GM23248 (cell line): ENCODE measurements around the gene CPNE5. TPM values are rescaled to one million over a fixed set of nuclear protein-coding genes. Genes with fewer than 3 reads are reported as not detected.

Source experiments
- DNase-seq: peaks from one replicate; pipeline ENCODE4 v3.0.0-alpha.2; 2015
- H2AFZ ChIP-seq: fragments of 200-600 bp; sonication (generic); 2 replicates; pipeline ENCODE4 v1.6.1; 2016; ENCODE audit warnings: antibody characterized with exemption
- H3F3A ChIP-seq: fragments of 200-600 bp; sonication (generic); 2 replicates; pipeline ENCODE4 v1.6.1; 2016; ENCODE audit warnings: mild to moderate bottlenecking, antibody characterized with exemption, mixed run types; ENCODE audit not compliant: insufficient read depth
- H3K27ac ChIP-seq: fragments of 200-600 bp; sonication (generic); 2 replicates; pipeline ENCODE4 v1.5.1; 2016; ENCODE audit warnings: mild to moderate bottlenecking
- H3K27me3 ChIP-seq: fragments of 200-600 bp; sonication (generic); replicated peaks from 2 replicates; pipeline ENCODE4 v1.6.1; 2016; ENCODE audit warnings: mild to moderate bottlenecking; ENCODE audit not compliant: insufficient read depth
- H3K36me3 ChIP-seq: fragments of 200-600 bp; sonication (generic); 2 replicates; pipeline ENCODE4 v1.6.1; 2016; ENCODE audit warnings: low read depth, mild to moderate bottlenecking
- H3K4me1 ChIP-seq: fragments of 200-600 bp; sonication (generic); 2 replicates; pipeline ENCODE4 v1.6.1; 2016; ENCODE audit warnings: mild to moderate bottlenecking; ENCODE audit not compliant: insufficient read depth
- H3K4me2 ChIP-seq: fragments of 200-600 bp; sonication (generic); one replicate; pipeline ENCODE4 v1.6.1; 2016; ENCODE audit warnings: mild to moderate bottlenecking; ENCODE audit not compliant: unreplicated experiment
- H3K4me3 ChIP-seq: fragments of 200-600 bp; sonication (generic); 2 replicates; pipeline ENCODE4 v1.5.1; 2016; ENCODE audit warnings: mild to moderate bottlenecking
- H3K79me2 ChIP-seq: fragments of 200-600 bp; sonication (generic); 2 replicates; pipeline ENCODE4 v1.6.1; 2016; ENCODE audit warnings: mild to moderate bottlenecking; ENCODE audit not compliant: insufficient read depth
- H3K9ac ChIP-seq: fragments of 200-600 bp; sonication (generic); 2 replicates; pipeline ENCODE4 v1.6.1; 2016; ENCODE audit warnings: mild to moderate bottlenecking
- H3K9me2 ChIP-seq: fragments of 200-600 bp; sonication (generic); 2 replicates; pipeline ENCODE4 v1.6.1; 2016; ENCODE audit warnings: mixed run types, mild to moderate bottlenecking, moderate library complexity; ENCODE audit not compliant: insufficient read depth
- H3K9me3 ChIP-seq: fragments of 200-600 bp; sonication (generic); one replicate; pipeline ENCODE4 v1.6.1; 2017; ENCODE audit warnings: low read depth
- H4K20me1 ChIP-seq: fragments of 200-600 bp; sonication (generic); 2 replicates; pipeline ENCODE4 v1.6.0; 2016; ENCODE audit not compliant: insufficient read depth
- EZH2 ChIP-seq: fragments of 200-600 bp; sonication (generic); IDR thresholded peaks from 2 replicates; pipeline ENCODE4 v1.6.1; 2018; ENCODE audit warnings: antibody characterized with exemption, mild to moderate bottlenecking; ENCODE audit not compliant: insufficient read depth, poor library complexity, severe bottlenecking
- EZH2phosphoT487 ChIP-seq: fragments of 200-600 bp; sonication (generic); IDR thresholded peaks from 2 replicates; pipeline ENCODE4 v1.6.1; 2018; ENCODE audit warnings: antibody characterized with exemption, moderate library complexity, mild to moderate bottlenecking, low read depth; ENCODE audit not compliant: insufficient read depth
- WGBS, 2 experiments: methylation state at CpG; one replicate each; pipeline ENCODE4 v1.1.6; 2015 to 2017; ENCODE audit warnings: low lambda C conversion rate in 2 of 2, low coverage in 1 of 2; ENCODE audit errors: missing lambda C conversion rate in 2 of 2; 5-methylcytosine and 5-hydroxymethylcytosine counted together
- in situ Hi-C: fragments of 300-500 bp; cut with MboI; formaldehyde crosslinking; loops from 2 replicates; pipeline ENCODE4 v1.15.0; 2020
- polyA plus RNA-seq: library from polyadenylated mRNA; unstranded; fragments of >200 nt; fragmentation: Nextera tagmentation; extraction: Ambion mirVana; gene quantifications from 2 replicates; pipeline ENCODE4 v1.2.1, GENCODE V29; 2016
- total RNA-seq: library from RNA; depleted of rRNA; stranded (reverse); fragments of >200 nt; shearing (Covaris generic); gene quantifications from 2 replicates; pipeline ENCODE4 v1.2.3, GENCODE V29; 2014

CPNE5 gene
- total and polyA plus RNA-seq, 2 experiments from 2014 or later: 0.23 TPM; not detected in 1

GRCh38 chr6:36772397-36772796, 66.8 kb downstream of the CPNE5 start:
- peaks cover 6% of the 10 kb centered on the region; the same call in 1 of the 2 replicates for H3F3A ChIP-seq
- no peak overlapping the region for H3K9ac ChIP-seq
- no peaks in the 10 kb centered on the region for H3K27me3 ChIP-seq
- no peaks in the 10 kb centered on the region for H3K36me3 ChIP-seq
- H3K4me3 ChIP-seq: no peak overlapping the region
- H3K9me2 ChIP-seq: no peaks in the 10 kb centered on the region
- H3K9me3 ChIP-seq: no peaks in the 10 kb centered on the region
- in situ Hi-C loops: loop anchor here (10.0 kb wide), 2 partner anchors 232 to 442 kb away; partner anchors contain the start of gene FGD2
- no peak overlapping the region for H2AFZ ChIP-seq
- DNase-seq: no peak
- H3K27ac ChIP-seq: no peak overlapping the region
- peaks cover 14% of the 10 kb centered on the region for H3K4me1 ChIP-seq
- H4K20me1 ChIP-seq: no peaks in the 10 kb centered on the region
- WGBS, 2 experiments: 85 to 86% methylated on average over 8 of the region's 8 CpGs
- TF ChIP-seq EZH2 (no peak), EZH2phosphoT487 (no peak)
- H3K79me2 ChIP-seq: no peaks in the 10 kb centered on the region
- H3K4me2 ChIP-seq: no peak overlapping the region

GRCh38 chr6:36771145-36771544, 68.1 kb downstream of the CPNE5 start:
- Histone ChIP-seq H3K27ac (no peak overlapping the region), H3K9me3 (no peaks in the 10 kb centered on the region), H3K9me2 (no peaks in the 10 kb centered on the region), H3K79me2 (no peaks in the 10 kb centered on the region), H3K9ac (no peak overlapping the region), H3K27me3 (no peaks in the 10 kb centered on the region), H3F3A (peaks cover 6% of the 10 kb centered on the region; the same call in 1 of the 2 replicates), H3K4me3 (no peak overlapping the region), H3K4me1 (peaks cover 14% of the 10 kb centered on the region), H2AFZ (no peak overlapping the region), H3K4me2 (no peak overlapping the region), H3K36me3 (no peaks in the 10 kb centered on the region), H4K20me1 (no peaks in the 10 kb centered on the region)
- WGBS, 2 experiments: 96 to 100% methylated on average over 2 of the region's 2 CpGs
- DNase-seq: no peak
- in situ Hi-C loops: loop anchor here (10.0 kb wide), 2 partner anchors 234 to 444 kb away; partner anchors contain the start of gene FGD2
- no peak for TF ChIP-seq EZH2

GRCh38 chr6:36769676-36770499, 69.4 kb downstream of the CPNE5 start:
- Histone ChIP-seq H3K4me1 (peaks cover 14% of the 10 kb centered on the region), H3K9me3 (no peaks in the 10 kb centered on the region), H3K9me2 (no peaks in the 10 kb centered on the region), H3K9ac (0 out of 2 replicates have a peak overlapping the region, but pooled peaks have one; percentile 3), H3F3A (peaks cover 6% of the 10 kb centered on the region; the same call in 1 of the 2 replicates), H2AFZ (peak overlapping the region; percentile 22; the same call in 1 of the 2 replicates), H3K36me3 (no peaks in the 10 kb centered on the region), H3K4me3 (no peak overlapping the region), H3K4me2 (peak overlapping the region; percentile 4), H3K27ac (0 out of 2 replicates have a peak overlapping the region, but pooled peaks have one; percentile 2), H3K27me3 (no peaks in the 10 kb centered on the region), H3K79me2 (no peaks in the 10 kb centered on the region), H4K20me1 (no peaks in the 10 kb centered on the region)
- TF ChIP-seq EZH2 (no peak), EZH2phosphoT487 (no peak)
- DNase-seq: peak; percentile 51
- WGBS, 2 experiments: 77 to 78% methylated on average over 18 of the region's 18 CpGs
- in situ Hi-C loops: loop anchor here (10.0 kb wide), 2 partner anchors 235 to 445 kb away; partner anchors contain the start of gene FGD2

- Histone ChIP-seq H3K27ac (no peak overlapping the region), H3K9ac (no peak overlapping the region), H3K9me3 (no peaks in the 10 kb centered on the region), H3K4me1 (peaks cover 14% of the 10 kb centered on the region), H3K27me3 (no peaks in the 10 kb centered on the region), H3F3A (peaks cover 6% of the 10 kb centered on the region; the same call in 1 of the 2 replicates), H3K4me2 (no peak overlapping the region), H3K4me3 (no peak overlapping the region), H3K36me3 (no peaks in the 10 kb centered on the region), H2AFZ (no peak overlapping the region), H3K79me2 (no peaks in the 10 kb centered on the region), H4K20me1 (no peaks in the 10 kb centered on the region), H3K9me2 (no peaks in the 10 kb centered on the region)
- in situ Hi-C loops: no loop called here
- TF ChIP-seq EZH2phosphoT487: no peak
- TF ChIP-seq EZH2: no peak
- WGBS, 2 experiments: 82 to 85% methylated on average over 7 of the region's 7 CpGs
- peak; percentile 21 for DNase-seq
Measured at GRCh38 chr6:36769183-36769675, 70.0 kb downstream of the CPNE5 start.
